Measurements from ENCODE around the gene RAB6B. TPM values are rescaled to one million over a fixed set of nuclear protein-coding genes. Genes with fewer than 3 reads are reported as not detected.

The RAB6B gene
- total RNA-seq, 4 donors from 2014 or later, result 6.2 to 11.9 (median 10.5) TPM

DNA sequence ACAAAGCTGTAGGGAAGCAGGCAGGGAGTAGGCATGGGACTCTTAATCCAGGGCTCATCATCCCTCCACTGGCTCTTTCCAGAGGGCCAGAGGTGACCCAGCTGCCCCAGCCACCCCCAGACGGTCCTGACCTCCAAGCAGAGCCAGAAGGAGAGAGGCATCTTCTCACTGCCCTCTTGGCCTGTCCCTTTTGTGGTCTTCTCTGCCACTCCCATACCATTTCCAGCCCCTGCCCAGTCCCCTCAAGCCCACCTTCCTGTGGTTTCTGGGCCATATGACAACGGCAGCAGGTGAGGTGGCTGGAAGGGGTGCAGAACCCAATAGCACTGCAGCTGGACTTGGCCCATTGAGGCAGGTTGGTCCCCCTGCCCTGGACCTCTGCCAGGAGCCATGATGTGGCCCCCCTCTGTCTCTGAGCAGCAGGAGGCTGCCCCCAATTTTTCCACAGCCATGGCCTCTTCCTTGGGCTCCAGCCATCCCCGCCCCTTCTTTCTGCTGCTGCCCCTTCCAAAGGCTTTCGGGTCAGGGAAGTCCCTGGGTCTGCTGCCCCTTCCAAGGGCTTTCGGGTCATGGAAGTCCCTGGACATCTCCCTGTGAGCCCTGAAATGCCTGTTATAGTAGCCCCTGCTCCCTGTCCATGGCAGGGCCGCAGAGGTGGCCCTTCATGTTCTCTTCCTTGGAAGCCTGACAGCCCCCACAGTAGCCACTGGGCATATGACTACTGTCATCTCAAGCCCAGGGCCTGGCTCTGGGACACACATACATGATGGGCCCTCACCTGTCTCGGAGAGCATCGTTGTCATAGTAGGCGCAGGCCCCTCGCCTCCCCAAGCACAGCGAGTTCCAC, 39.5 kb upstream of the RAB6B start:
- peaks cover 4 to 22% (median 19%) of the 10 kb centered on the region in 4 donors for H3K4me1 ChIP-seq
- no peak overlapping the region for H3K27ac ChIP-seq (replicated peaks in 1 of 4)
- no peaks in the 10 kb centered on the region for H3K27me3 ChIP-seq
- no peak overlapping the region for H3K4me3 ChIP-seq
- no peaks in the 10 kb centered on the region for H3K36me3 ChIP-seq
- intact Hi-C loops (cut with DNase I), result loop anchor here (10.0 kb wide), 2 partner anchors 100 to 260 kb away; no protein-coding TSS in a partner anchor
- peak; percentile 45 for DNase-seq (ENCODE audit: extremely low spot score)
- TF ChIP-seq EP300 (IDR thresholded peaks at IDR 0.05), result no peak
- no peak for TF ChIP-seq POLR2AphosphoS5 (IDR thresholded peaks at IDR 0.05)
- WGBS, result 94% methylated on average over 11 of the region's 11 CpGs
- H3K9me3 ChIP-seq, result no peaks in the 10 kb centered on the region

DNA sequence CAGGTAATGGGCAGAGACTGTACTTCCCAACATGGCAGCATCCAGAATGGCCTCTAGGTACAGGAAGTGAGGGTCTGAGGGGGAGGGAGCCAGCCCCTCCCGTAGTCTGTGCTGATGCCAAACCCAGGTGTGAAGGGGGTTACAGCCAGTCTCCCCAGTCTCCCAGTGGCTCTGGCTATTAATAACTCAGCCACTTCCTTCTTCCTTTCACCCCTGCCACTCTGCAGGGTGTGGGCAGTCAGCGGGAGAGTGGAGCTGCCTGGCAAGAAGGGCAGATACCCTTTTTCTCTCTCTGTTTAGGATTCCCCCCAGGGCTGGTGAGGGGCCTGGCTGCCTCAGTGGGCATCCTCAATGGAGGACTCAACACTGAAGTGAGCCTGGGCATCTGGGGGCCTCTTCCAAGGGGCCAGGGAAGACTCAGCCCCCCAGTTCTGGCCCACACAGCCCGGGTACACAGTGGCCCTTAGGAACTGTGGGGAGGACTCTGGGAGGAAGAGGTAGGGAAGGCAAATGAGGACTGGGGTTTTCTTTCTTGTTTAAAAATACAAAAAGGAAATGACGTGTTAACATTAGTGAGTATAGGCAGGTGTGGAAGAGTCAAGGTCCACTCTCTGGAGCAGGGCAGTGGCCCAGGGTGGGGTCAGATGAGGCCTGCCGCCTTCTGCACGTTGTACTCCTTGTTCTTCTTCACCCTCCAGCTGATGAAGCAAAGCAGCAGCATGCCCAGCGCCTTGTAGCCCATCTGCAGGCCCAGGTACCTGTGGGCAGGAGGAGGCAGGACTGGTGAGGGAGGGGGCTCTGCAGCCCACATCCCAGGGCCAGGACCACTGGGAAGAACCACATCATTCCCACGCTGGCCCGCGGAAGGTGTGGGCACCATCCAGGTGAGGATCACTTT, 38.6 kb upstream of the RAB6B start:
- TF ChIP-seq, protein P1, sequence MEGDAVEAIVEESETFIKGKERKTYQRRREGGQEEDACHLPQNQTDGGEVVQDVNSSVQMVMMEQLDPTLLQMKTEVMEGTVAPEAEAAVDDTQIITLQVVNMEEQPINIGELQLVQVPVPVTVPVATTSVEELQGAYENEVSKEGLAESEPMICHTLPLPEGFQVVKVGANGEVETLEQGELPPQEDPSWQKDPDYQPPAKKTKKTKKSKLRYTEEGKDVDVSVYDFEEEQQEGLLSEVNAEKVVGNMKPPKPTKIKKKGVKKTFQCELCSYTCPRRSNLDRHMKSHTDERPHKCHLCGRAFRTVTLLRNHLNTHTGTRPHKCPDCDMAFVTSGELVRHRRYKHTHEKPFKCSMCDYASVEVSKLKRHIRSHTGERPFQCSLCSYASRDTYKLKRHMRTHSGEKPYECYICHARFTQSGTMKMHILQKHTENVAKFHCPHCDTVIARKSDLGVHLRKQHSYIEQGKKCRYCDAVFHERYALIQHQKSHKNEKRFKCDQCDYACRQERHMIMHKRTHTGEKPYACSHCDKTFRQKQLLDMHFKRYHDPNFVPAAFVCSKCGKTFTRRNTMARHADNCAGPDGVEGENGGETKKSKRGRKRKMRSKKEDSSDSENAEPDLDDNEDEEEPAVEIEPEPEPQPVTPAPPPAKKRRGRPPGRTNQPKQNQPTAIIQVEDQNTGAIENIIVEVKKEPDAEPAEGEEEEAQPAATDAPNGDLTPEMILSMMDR (IDR thresholded peaks at IDR 0.05), result no peak
- TF ChIP-seq POLR2A (IDR thresholded peaks at IDR 0.05; ENCODE audit: low read depth) (no peak), POLR2AphosphoS5 (IDR thresholded peaks at IDR 0.05) (no peak), EP300 (IDR thresholded peaks at IDR 0.05) (no peak)
- intact Hi-C loops (cut with DNase I), result loop anchor here (10.0 kb wide), 2 partner anchors 100 to 260 kb away; no protein-coding TSS in a partner anchor
- H3K27me3 ChIP-seq, result no peaks in the 10 kb centered on the region
- DNase-seq (ENCODE audit: extremely low spot score), result peak; percentile 74
- H3K4me3 ChIP-seq, result no peak overlapping the region
- H3K4me1 ChIP-seq, result peaks cover 4 to 22% (median 19%) of the 10 kb centered on the region in 4 donors
- no peak overlapping the region for H3K27ac ChIP-seq (replicated peaks in 1 of 4)
- 91% methylated on average over 8 of the region's 10 CpGs for WGBS
- no peaks in the 10 kb centered on the region for H3K36me3 ChIP-seq
- H3K9me3 ChIP-seq, result no peaks in the 10 kb centered on the region

DNA sequence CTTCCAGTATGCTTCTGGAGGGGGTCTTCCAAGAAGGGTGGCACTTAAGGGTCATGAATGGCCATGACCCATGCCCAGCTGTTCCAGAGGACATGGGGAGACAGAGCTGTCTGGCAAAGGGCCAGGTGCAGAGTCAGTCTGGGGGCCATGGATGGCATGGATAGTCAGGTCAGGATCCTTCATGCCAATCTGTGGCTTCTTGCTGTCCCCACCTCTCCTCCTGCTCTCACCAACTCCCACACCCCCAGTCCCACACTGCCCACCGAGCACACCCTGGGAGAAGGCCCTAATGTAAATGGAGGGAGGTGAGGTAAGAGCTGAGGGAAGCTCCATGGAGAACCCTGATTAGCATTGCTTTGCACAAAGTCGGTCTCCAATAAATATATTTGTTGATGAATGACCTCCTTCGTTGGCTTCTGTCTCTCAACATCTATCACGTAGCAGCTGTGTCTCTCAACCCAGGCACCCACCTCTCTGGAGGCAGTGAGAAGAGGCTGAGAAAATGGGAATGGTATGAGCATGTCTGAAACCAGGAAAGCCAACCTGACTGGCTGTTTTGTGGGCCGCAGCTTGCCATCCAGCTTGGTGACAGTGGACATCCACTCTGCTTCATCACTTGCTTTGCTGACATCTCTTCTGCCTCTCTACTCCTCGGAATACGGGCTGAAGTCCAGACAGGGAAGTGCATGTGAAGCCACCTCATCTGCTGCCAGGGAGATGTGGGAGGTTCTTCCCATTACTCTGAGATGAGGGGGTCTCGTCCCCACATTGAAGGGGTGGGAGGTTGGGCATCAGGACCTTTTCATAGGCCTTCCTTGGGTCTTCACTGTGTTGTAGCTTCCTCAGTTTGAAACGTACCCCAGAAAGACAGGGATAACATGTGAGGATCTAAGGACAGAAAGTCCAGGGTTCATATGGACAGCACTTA, 37.7 kb upstream of the RAB6B start:
- Histone ChIP-seq H3K4me1 (peaks cover 2 to 16% (median 11%) of the 10 kb centered on the region in 4 donors), H3K27ac (replicated peaks in 1 of 4) (no peak overlapping the region), H3K27me3 (no peaks in the 10 kb centered on the region), H3K9me3 (no peaks in the 10 kb centered on the region), H3K36me3 (no peaks in the 10 kb centered on the region), H3K4me3 (no peak overlapping the region)
- WGBS, result 91% methylated on average over 9 of the region's 9 CpGs
- TF ChIP-seq EP300 (IDR thresholded peaks at IDR 0.05) (no peak), POLR2AphosphoS5 (IDR thresholded peaks at IDR 0.05) (no peak), POLR2A (IDR thresholded peaks at IDR 0.05; ENCODE audit: low read depth) (no peak)
- TF ChIP-seq, protein P1 (IDR thresholded peaks at IDR 0.05), result no peak
- DNase-seq (ENCODE audit: extremely low spot score), result peak; percentile 79
- intact Hi-C loops (cut with DNase I), result loop anchor here (10.0 kb wide), 2 partner anchors 101 to 261 kb away; no protein-coding TSS in a partner anchor

DNA sequence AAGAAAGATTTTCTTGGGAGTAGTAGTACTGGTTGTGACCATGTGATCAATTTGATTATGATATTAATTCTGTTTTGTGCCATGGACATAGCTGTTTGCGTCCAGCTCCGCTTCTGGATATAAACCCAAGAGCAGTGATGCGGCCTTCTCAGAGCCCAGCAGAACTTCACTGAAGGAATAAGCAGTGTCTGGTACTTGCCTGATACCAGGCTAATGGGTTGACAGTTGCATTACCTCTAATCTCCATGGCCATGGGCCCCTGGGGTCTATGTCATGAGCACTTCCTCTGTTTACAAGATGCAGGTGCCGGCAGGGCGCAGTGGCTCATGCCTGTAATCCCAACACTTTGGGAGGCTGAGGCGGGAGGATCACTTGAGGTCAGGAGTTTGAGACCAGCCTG, 36.3 kb upstream of the RAB6B start:
- peak; percentile 66 for DNase-seq (ENCODE audit: extremely low spot score)
- no peak overlapping the region for H3K27ac ChIP-seq (replicated peaks in 1 of 4)
- no peak overlapping the region for H3K4me3 ChIP-seq
- TF ChIP-seq EP300 (IDR thresholded peaks at IDR 0.05) (no peak), POLR2AphosphoS5 (IDR thresholded peaks at IDR 0.05) (no peak), POLR2A (IDR thresholded peaks at IDR 0.05; ENCODE audit: low read depth) (no peak)
- TF ChIP-seq, protein P1 (IDR thresholded peaks at IDR 0.05), result no peak
- H3K9me3 ChIP-seq, result no peaks in the 10 kb centered on the region
- H3K36me3 ChIP-seq, result no peaks in the 10 kb centered on the region
- no peaks in the 10 kb centered on the region for H3K27me3 ChIP-seq
- WGBS, result 99% methylated on average over 6 of the region's 6 CpGs
- H3K4me1 ChIP-seq, result peaks cover 4 to 16% (median 12%) of the 10 kb centered on the region in 4 donors
- intact Hi-C loops (cut with DNase I), result loop anchor here (10.0 kb wide), 2 partner anchors 103 to 263 kb away; no protein-coding TSS in a partner anchor
